Measurements from ENCODE around the gene DPPA4.

The DPPA4 gene

GRCh38 chr3:109284071-109284470 lies 53.3 kb downstream of the DPPA4 start:
- Histone ChIP-seq H3K36me3 (ENCODE audit: insufficient read depth, low read length) (no peaks in the 10 kb centered on the region), H3K27ac (ENCODE audit: low read depth, low read length) (no peak overlapping the region), H3K79me2 (ENCODE audit: control insufficient read depth, insufficient read depth, low read length, unreplicated experiment) (no peaks in the 10 kb centered on the region), H2AFZ (ENCODE audit: low read length, unreplicated experiment) (no peak overlapping the region), H3K4me3 (ENCODE audit: low read depth, low read length) (no peak overlapping the region), H3K4me1 (ENCODE audit: control insufficient read depth, insufficient read depth, low read length, unreplicated experiment) (no peaks in the 10 kb centered on the region), H3K27me3 (ENCODE audit: insufficient read depth, low read length) (no peaks in the 10 kb centered on the region)

GRCh38 chr3:109278546-109278945 lies 58.8 kb downstream of the DPPA4 start:
- no peaks in the 10 kb centered on the region for H3K79me2 ChIP-seq (ENCODE audit: control insufficient read depth, insufficient read depth, low read length, unreplicated experiment)
- no peaks in the 10 kb centered on the region for H3K27me3 ChIP-seq (ENCODE audit: insufficient read depth, low read length)
- no peaks in the 10 kb centered on the region for H3K36me3 ChIP-seq (ENCODE audit: insufficient read depth, low read length)
- H3K27ac ChIP-seq (ENCODE audit: low read depth, low read length), result no peak overlapping the region
- H2AFZ ChIP-seq (ENCODE audit: low read length, unreplicated experiment), result no peak overlapping the region
- no peaks in the 10 kb centered on the region for H3K4me1 ChIP-seq (ENCODE audit: control insufficient read depth, insufficient read depth, low read length, unreplicated experiment)
- no peak overlapping the region for H3K4me3 ChIP-seq (ENCODE audit: low read depth, low read length)

- no peaks in the 10 kb centered on the region for H3K79me2 ChIP-seq (ENCODE audit: control insufficient read depth, insufficient read depth, low read length, unreplicated experiment)
- H3K4me1 ChIP-seq (ENCODE audit: control insufficient read depth, insufficient read depth, low read length, unreplicated experiment), result no peaks in the 10 kb centered on the region
- no peak overlapping the region for H2AFZ ChIP-seq (ENCODE audit: low read length, unreplicated experiment)
- H3K36me3 ChIP-seq (ENCODE audit: insufficient read depth, low read length), result no peaks in the 10 kb centered on the region
- no peaks in the 10 kb centered on the region for H3K27me3 ChIP-seq (ENCODE audit: insufficient read depth, low read length)
- H3K4me3 ChIP-seq (ENCODE audit: low read depth, low read length), result no peak overlapping the region
- H3K27ac ChIP-seq (ENCODE audit: low read depth, low read length), result no peak overlapping the region
These were observed 59.2 kb downstream of the DPPA4 start for GRCh38 chr3:109278141-109278540.
